Endothelial cell of umbilical vein (primary cell): ENCODE data around the gene SNU13. TPM values are rescaled to one million over a fixed set of nuclear protein-coding genes. Genes with fewer than 3 reads are reported as not detected.

Experiments
- BruUV-seq: library from RNA; stranded (reverse); fragments of 400-500 nt; replicated peaks from 2 replicates; lab custom pipeline; 2021; lab: Mats Ljungman, UMichigan
- CTCF ChIA-PET: fragments of 300-600, 350-600 bp; sonication (Branson Sonifier 250); formaldehyde crosslinking; loops from one replicate; lab custom pipeline; 2021; ENCODE audit warnings: antibody characterized with exemption, inconsistent platforms; lab: Charles Lee
- POLR2A ChIA-PET: fragments of 300-600, 350-600 bp; sonication (Branson Sonifier 250); formaldehyde crosslinking; loops from one replicate; lab custom pipeline; 2021; ENCODE audit warnings: antibody characterized with exemption, inconsistent platforms; lab: Charles Lee
- DNase-seq: peaks from one replicate; pipeline ENCODE4 v3.0.0-alpha.2; 2011; ENCODE audit warnings: low read depth, low spot score
- FAIRE-seq: peaks from 2 replicates; lab custom pipeline; 2011; peaks lifted over from hg19 to GRCh38; lab: Jason Lieb, UNC
- H2AFZ ChIP-seq: 2 replicates; pipeline ENCODE4 v1.6.0; 2012; ENCODE audit warnings: low read depth, low read length, control low read depth, inconsistent platforms
- H3K27ac ChIP-seq: 2 replicates; pipeline ENCODE4 v1.5.1; 2011; ENCODE audit warnings: low read depth, mild to moderate bottlenecking, control low read depth, low read length, moderate library complexity; ENCODE audit not compliant: insufficient read depth
- H3K27me3 ChIP-seq, 2 experiments: 2 replicates each; pipeline versions ENCODE4 v1.6.0 to v1.6.1; 2011; ENCODE audit warnings: low read length in 2 of 2, mixed read lengths in 1 of 2; ENCODE audit not compliant: control insufficient read depth in 2 of 2, insufficient read depth in 2 of 2
- H3K36me3 ChIP-seq, 2 experiments: 2 replicates in 1 of 2; 3 replicates in 1 of 2; pipeline ENCODE4 v1.5.1; 2011; ENCODE audit warnings: low read length in 2 of 2, mild to moderate bottlenecking in 1 of 2, moderate library complexity in 1 of 2; ENCODE audit not compliant: control insufficient read depth in 2 of 2, insufficient read depth in 2 of 2; ENCODE audit errors: extremely low read depth in 1 of 2
- H3K4me1 ChIP-seq: 3 replicates; pipeline ENCODE4 v1.5.1; 2011; ENCODE audit warnings: mild to moderate bottlenecking, low read length; ENCODE audit not compliant: control insufficient read depth, insufficient read depth; ENCODE audit errors: extremely low read depth
- H3K4me2 ChIP-seq: 2 replicates; pipeline ENCODE4 v1.6.1; 2011; ENCODE audit warnings: low read length, control low read depth, mixed read lengths; ENCODE audit not compliant: insufficient read depth
- H3K4me3 ChIP-seq, 3 experiments: fragments of 200-600 bp in 1 of 3; sonication (generic), shearing (Covaris generic) in 1 of 3; replicated peaks in 1 of 3; 2 replicates each; pipeline ENCODE4 v1.5.1; 2011 to 2016; ENCODE audit warnings: control low read depth in 3 of 3, low read length in 3 of 3, mild to moderate bottlenecking in 2 of 3, inconsistent platforms in 1 of 3, low read depth in 1 of 3, moderate library complexity in 1 of 3; ENCODE audit not compliant: insufficient read depth in 1 of 3
- H3K79me2 ChIP-seq: 2 replicates; pipeline ENCODE4 v1.6.0; 2012; ENCODE audit warnings: low read length, inconsistent platforms; ENCODE audit not compliant: control insufficient read depth, insufficient read depth
- H3K9ac ChIP-seq: replicated peaks from 2 replicates; pipeline ENCODE3; 2011; ENCODE audit warnings: low read length, control low read depth; ENCODE audit not compliant: insufficient read depth; ENCODE audit errors: extremely low read depth
- H3K9me1 ChIP-seq: replicated peaks from 3 replicates; pipeline ENCODE4 v1.6.0; 2011; ENCODE audit warnings: mild to moderate bottlenecking, low read length; ENCODE audit not compliant: control insufficient read depth, insufficient read depth; ENCODE audit errors: extremely low read depth
- H3K9me3 ChIP-seq: replicated peaks from 2 replicates; pipeline ENCODE4 v1.5.1; 2012; ENCODE audit warnings: low read length, inconsistent platforms; ENCODE audit not compliant: control insufficient read depth, insufficient read depth
- H4K20me1 ChIP-seq: replicated peaks from 2 replicates; pipeline ENCODE3; 2011; ENCODE audit warnings: mild to moderate bottlenecking, low read length; ENCODE audit not compliant: control insufficient read depth, insufficient read depth; ENCODE audit errors: extremely low read depth
- CTCF ChIP-seq, 2 donors: IDR thresholded peaks; 1 replicate in 1 of 2; 2 replicates in 1 of 2; pipeline ENCODE4 v1.5.1; 2011; ENCODE audit warnings: low read length in 2 of 2, mild to moderate bottlenecking in 2 of 2, moderate library complexity in 2 of 2, control low read depth in 1 of 2, inconsistent platforms in 1 of 2, low read depth in 1 of 2; ENCODE audit not compliant: insufficient read depth in 1 of 2; ENCODE audit errors: extremely low read depth in 1 of 2
- EZH2 ChIP-seq: IDR thresholded peaks from 2 replicates; pipeline ENCODE4 v1.6.1; 2012; ENCODE audit warnings: borderline replicate concordance, low read depth, mild to moderate bottlenecking, moderate library complexity, low read length, inconsistent platforms; ENCODE audit not compliant: severe bottlenecking
- FOS ChIP-seq: IDR thresholded peaks from 2 replicates; pipeline ENCODE4 v1.6.1; 2011; ENCODE audit warnings: mild to moderate bottlenecking, low read length, moderate library complexity, borderline replicate concordance; ENCODE audit not compliant: insufficient read depth
- GATA2 ChIP-seq: IDR thresholded peaks from 2 replicates; pipeline ENCODE4 v1.7.0; 2011; ENCODE audit warnings: low read depth, mild to moderate bottlenecking, moderate library complexity, mixed read lengths, low read length; ENCODE audit not compliant: insufficient read length, insufficient read depth
- JUN ChIP-seq: IDR thresholded peaks from 2 replicates; pipeline ENCODE4 v1.6.1; 2011; ENCODE audit warnings: borderline replicate concordance, low read depth; ENCODE audit not compliant: insufficient read length, insufficient read depth
- MAX ChIP-seq: IDR thresholded peaks from 2 replicates; pipeline ENCODE4 v1.6.1; 2011; ENCODE audit not compliant: insufficient read depth, insufficient read length
- MYC ChIP-seq: IDR thresholded peaks from one replicate; pipeline ENCODE4 v1.6.1; 2011; ENCODE audit warnings: mild to moderate bottlenecking, low read depth, low read length
- POLR2A ChIP-seq: IDR thresholded peaks from 2 replicates; pipeline ENCODE4 v1.6.1; 2012; ENCODE audit warnings: low read depth, mild to moderate bottlenecking, control low read depth, low read length
- POLR2AphosphoS5 ChIP-seq: IDR thresholded peaks from 2 replicates; pipeline ENCODE4 v1.6.1; 2012; ENCODE audit warnings: low read depth, mild to moderate bottlenecking, control low read depth, low read length, moderate library complexity; ENCODE audit not compliant: insufficient read depth
- dilution Hi-C: fragments of 300-500 bp; cut with MboI; formaldehyde crosslinking; loops from one replicate; pipeline ENCODE4 v1.15.0; 2019; ENCODE audit warnings: low sequenced_read_pairs; ENCODE audit not compliant: extremely low pct_ligation_motif_present
- intact Hi-C: fragments of 100-400 bp; cut with micrococcal nuclease; formaldehyde crosslinking; loops from one replicate; pipeline ENCODE4 v1.10.0; 2022
- polyA plus RNA-seq, 4 experiments: library from polyadenylated mRNA; depleted of rRNA in 3 of 4; stranded (reverse) in 3 of 4; unstranded in 1 of 4; fragments of >200 nt; gene quantifications; 2 replicates each; pipeline versions ENCODE4 v1.2.1 to v1.2.3, GENCODE V29; 2011 to 2012; ENCODE audit warnings: missing spikeins in 1 of 4
- total RNA-seq: library from RNA; stranded (reverse); gene quantifications from 2 replicates; pipeline ENCODE4 v1.2.3, GENCODE V29; 2021

The SNU13 gene
- total and polyA plus RNA-seq, 2 donors (not counting 3 experiments of a cell fraction or from before 2014, with no cell fraction given), result 138 to 194 TPM

GRCh38 chr22:41732096-41732772 lies 43.6 kb upstream of the SNU13 start:
- Histone ChIP-seq H3K9ac (no peak overlapping the region), H3K79me2 (no peaks in the 10 kb centered on the region), H2AFZ (no peak overlapping the region), H4K20me1 (no peaks in the 10 kb centered on the region), H3K4me2 (no peak overlapping the region), H3K36me3 (no peaks in the 10 kb centered on the region), H3K27ac (no peak overlapping the region), H3K27me3 (peaks cover 0 to 3% of the 10 kb centered on the region in 2 experiments), H3K4me3 (no peak overlapping the region), H3K4me1 (no peaks in the 10 kb centered on the region), H3K9me1 (no peaks in the 10 kb centered on the region), H3K9me3 (no peaks in the 10 kb centered on the region)
- intact Hi-C loops, result no loop called here
- TF ChIP-seq MYC (no peak), POLR2AphosphoS5 (no peak), MAX (no peak), EZH2 (no peak)
- dilution Hi-C loops, result no loop called here
- BruUV-seq, result no TSS peak
- no peak for DNase-seq
- POLR2A ChIA-PET, result no interaction called here
- CTCF ChIA-PET, result interaction anchor here (1.3 to 1.8 kb wide), 3 partner anchors 12 to 35 kb away, joined by 4 to 9 read pairs (median 5); no protein-coding TSS in a partner anchor
- no peak for FAIRE-seq

- CTCF ChIA-PET, result interaction anchor here (1.3 to 1.8 kb wide), 2 partner anchors 15 to 35 kb away, joined by 4 to 9 read pairs; no protein-coding TSS in a partner anchor
- H3K9me3 ChIP-seq, result no peaks in the 10 kb centered on the region
- no peak for DNase-seq
Observed at GRCh38 chr22:41731609-41732008, 42.9 kb upstream of the SNU13 start.

More at GRCh38 chr22:41731609-41732008, 42.9 kb upstream of the SNU13 start:
- dilution Hi-C loops (no loop called here), intact Hi-C loops (no loop called here)
- Histone ChIP-seq H3K27me3 (peaks cover 0 to 5% of the 10 kb centered on the region in 2 experiments), H3K4me2 (no peak overlapping the region), H4K20me1 (no peaks in the 10 kb centered on the region), H3K4me3 (no peak overlapping the region), H3K36me3 (no peaks in the 10 kb centered on the region), H2AFZ (no peak overlapping the region), H3K27ac (no peak overlapping the region), H3K4me1 (no peaks in the 10 kb centered on the region), H3K9ac (no peak overlapping the region), H3K79me2 (no peaks in the 10 kb centered on the region), H3K9me1 (no peaks in the 10 kb centered on the region)
- no TSS peak for BruUV-seq
- POLR2A ChIA-PET, result no interaction called here
- no peak for TF ChIP-seq MAX
- TF ChIP-seq POLR2A, result no peak
- TF ChIP-seq MYC, result no peak
- no peak for TF ChIP-seq JUN
- TF ChIP-seq POLR2AphosphoS5, result no peak
- TF ChIP-seq CTCF (IDR thresholded peaks at IDR 0.05; ENCODE audit: extremely low read depth in 1 of 2, insufficient read depth in 1 of 2, low read depth in 1 of 2, low read length in 2 of 2), result no peak
- TF ChIP-seq GATA2, result no peak
- TF ChIP-seq EZH2, result no peak
- TF ChIP-seq FOS, result no peak
- no peak for FAIRE-seq
